Natural killer cell (primary cell): Measurements from ENCODE around the gene LHB. TPM values are rescaled to one million over a fixed set of nuclear protein-coding genes. Genes with fewer than 3 reads are reported as not detected.

Experiments
- ATAC-seq, 3 donors: fragments of 150-1000 bp in 2 of 3; fragments of 200-7000 bp in 1 of 3; cut with Tn5 transposase; 1 replicate in 1 of 3; 2 replicates in 2 of 3; pipeline ENCODE4 v1.10.0; 2021; ENCODE audit warnings: mild to moderate bottlenecking in 2 of 3, moderate library complexity in 2 of 3
- DNase-seq, 2 donors: peaks; one replicate each; pipeline versions ENCODE4 v3.0.0 to v3.0.0-alpha.2; 2013 to 2021; ENCODE audit warnings: mixed read lengths in 1 of 2
- H3K27ac ChIP-seq: one replicate; pipeline ENCODE4 v1.5.1; 2013; ENCODE audit warnings: mild to moderate bottlenecking, low read length
- H3K27me3 ChIP-seq: one replicate; pipeline ENCODE4 v1.6.1; 2013; ENCODE audit warnings: low read length; ENCODE audit not compliant: control insufficient read depth, insufficient read depth
- H3K36me3 ChIP-seq: one replicate; pipeline ENCODE4 v1.6.1; 2013; ENCODE audit warnings: low read length; ENCODE audit not compliant: control insufficient read depth, insufficient read depth
- H3K4me1 ChIP-seq: one replicate; pipeline ENCODE4 v1.6.1; 2013; ENCODE audit warnings: low read length; ENCODE audit not compliant: control insufficient read depth, insufficient read depth
- H3K4me3 ChIP-seq: one replicate; pipeline ENCODE4 v1.5.1; 2013; ENCODE audit warnings: low read length
- H3K9me3 ChIP-seq: one replicate; pipeline ENCODE4 v1.6.1; 2013; ENCODE audit warnings: low read length; ENCODE audit not compliant: control insufficient read depth, insufficient read depth
- H3K27ac Mint-ChIP-seq, 2 donors: one replicate each; pipeline ENCODE4 v1.8.0; 2022; ENCODE audit warnings: mild to moderate bottlenecking in 2 of 2, mixed read lengths in 2 of 2, moderate library complexity in 1 of 2
- H3K27me3 Mint-ChIP-seq, 2 donors: one replicate each; pipeline ENCODE4 v1.8.0; 2022; ENCODE audit warnings: low read depth in 2 of 2, mixed read lengths in 2 of 2
- H3K36me3 Mint-ChIP-seq: one replicate; pipeline ENCODE4 v1.8.0; 2022; ENCODE audit warnings: mixed read lengths
- H3K4me1 Mint-ChIP-seq, 2 donors: one replicate each; pipeline ENCODE4 v1.8.0; 2022; ENCODE audit warnings: mixed read lengths in 2 of 2
- H3K4me3 Mint-ChIP-seq: one replicate; pipeline ENCODE4 v1.8.0; 2022; ENCODE audit warnings: mild to moderate bottlenecking, moderate library complexity, mixed read lengths
- H3K9me3 Mint-ChIP-seq, 2 donors: one replicate each; pipeline ENCODE4 v1.8.0; 2022; ENCODE audit warnings: mixed read lengths in 2 of 2
- CTCF ChIP-seq: fragments of 200-600 bp; IDR thresholded peaks from one replicate; pipeline ENCODE4 v1.8.0; 2022; ENCODE audit warnings: antibody characterized with exemption
- WGBS: methylation state at CpG from one replicate; pipeline ENCODE4 v1.1.7; 2013; ENCODE audit warnings: missing lambda C conversion rate; ENCODE audit not compliant: insufficient coverage; 5-methylcytosine and 5-hydroxymethylcytosine counted together
- intact Hi-C: fragments of 100-400 bp; cut with micrococcal nuclease; formaldehyde crosslinking; loops from one replicate; pipeline ENCODE4 v1.14.2; 2022
- total RNA-seq, 4 donors: library from RNA; stranded (reverse); fragments of 120-200 nt in 1 of 4; gene quantifications; one replicate each; pipeline versions ENCODE4 v1.2.3 to v1.2.4, GENCODE V29; 2013 to 2022

Gene LHB
- total RNA-seq, 3 donors from 2014 or later (not counting 1 experiment from before 2014, with no cell fraction given): 1.4 TPM; not detected in 2

GRCh38 chr19:49017666-49018351 is 918 bp upstream of the LHB start:
- H3K27me3 Mint-ChIP-seq: peaks cover 0 to 7% of the 10 kb centered on the region in 2 donors
- Histone ChIP-seq H3K4me3 (peak overlapping the region; percentile 50), H3K36me3 (no peaks in the 10 kb centered on the region), H3K27ac (no peak overlapping the region), H3K9me3 (no peaks in the 10 kb centered on the region), H3K27me3 (peaks cover 3% of the 10 kb centered on the region), H3K4me1 (peaks cover 33% of the 10 kb centered on the region)
- DNase-seq (peak; percentile 62 to 80), ATAC-seq (peak; percentile 82 to 84 (median 84))
- WGBS: under 1% methylated on average over 62 of the region's 62 CpGs
- H3K36me3 Mint-ChIP-seq: no peaks in the 10 kb centered on the region
- H3K4me3 Mint-ChIP-seq: peak overlapping the region; percentile 86
- peak; percentile 67 for TF ChIP-seq CTCF
- H3K27ac Mint-ChIP-seq: peak overlapping the region in 1 of 2 donors; percentile 84
- H3K4me1 Mint-ChIP-seq: peaks cover 15 to 36% of the 10 kb centered on the region in 2 donors
- H3K9me3 Mint-ChIP-seq: no peaks in the 10 kb centered on the region
- intact Hi-C loops: no loop called here

GRCh38 chr19:49016067-49016839 is 638 bp downstream of the LHB start:
- H3K27ac ChIP-seq: no peak overlapping the region
- peaks cover 0 to 7% of the 10 kb centered on the region in 2 donors for H3K27me3 Mint-ChIP-seq
- H3K27ac Mint-ChIP-seq: no peak overlapping the region
- no peaks in the 10 kb centered on the region for H3K36me3 Mint-ChIP-seq
- WGBS: 95% methylated on average over 16 of the region's 29 CpGs
- H3K9me3 ChIP-seq: no peaks in the 10 kb centered on the region
- no peak for TF ChIP-seq CTCF
- no peak overlapping the region for H3K4me3 ChIP-seq
- peaks cover 3% of the 10 kb centered on the region for H3K27me3 ChIP-seq
- ATAC-seq (no peak), DNase-seq (peak in 1 of 2 donors; percentile 6)
- H3K4me1 ChIP-seq: peaks cover 33% of the 10 kb centered on the region
- peak overlapping the region; percentile 49 for H3K4me3 Mint-ChIP-seq
- peaks cover 15 to 33% of the 10 kb centered on the region in 2 donors for H3K4me1 Mint-ChIP-seq
- intact Hi-C loops: no loop called here
- H3K36me3 ChIP-seq: peaks cover 6% of the 10 kb centered on the region
- no peaks in the 10 kb centered on the region for H3K9me3 Mint-ChIP-seq

- Mint-ChIP-seq H3K27me3 (peaks cover 0 to 4% of the 10 kb centered on the region in 2 donors), H3K36me3 (no peaks in the 10 kb centered on the region), H3K9me3 (no peaks in the 10 kb centered on the region), H3K4me3 (no peak overlapping the region), H3K27ac (no peak overlapping the region), H3K4me1 (peaks cover 15 to 27% of the 10 kb centered on the region in 2 donors)
- intact Hi-C loops: no loop called here
- H3K4me1 ChIP-seq: peaks cover 25% of the 10 kb centered on the region
- no peak overlapping the region for H3K27ac ChIP-seq
- peaks cover 19% of the 10 kb centered on the region for H3K36me3 ChIP-seq
- peaks cover 3% of the 10 kb centered on the region for H3K27me3 ChIP-seq
- ATAC-seq (no peak), DNase-seq (no peak)
- no peak for TF ChIP-seq CTCF
- H3K9me3 ChIP-seq: no peaks in the 10 kb centered on the region
- H3K4me3 ChIP-seq: no peak overlapping the region
- 92% methylated on average over 18 of the region's 18 CpGs for WGBS
These were observed 2.0 kb downstream of the LHB start for GRCh38 chr19:49014870-49015255.
